Glomerular endothelial cell (primary cell): ENCODE results near the gene CCDC71. TPM values are rescaled to one million over a fixed set of nuclear protein-coding genes. Genes with fewer than 3 reads are reported as not detected.

Source experiments
- DNase-seq: peaks from one replicate; pipeline ENCODE4 v3.0.0-alpha.2; 2011; ENCODE audit warnings: low read depth, low spot score; ENCODE audit errors: extremely low read depth
- total RNA-seq: library from RNA; depleted of rRNA; stranded (reverse); fragments of >200 nt; gene quantifications from 2 replicates; pipeline ENCODE4 v1.2.3, GENCODE V29; 2015

CCDC71 gene
- total RNA-seq, 1 donor from 2014 or later = 40.8 TPM

GRCh38 chr3:49132437-49133225 lies 33.5 kb downstream of the CCDC71 start, which contains the start of gene LAMB2:
Gene LAMB2, minus strand, starts transcription at chr3:49133050. Its CDS starts 183 bp downstream, at chr3:49132867.
- peak; percentile 48 for DNase-seq

GRCh38 chr3:49132073-49132436 lies 34.1 kb downstream of the CCDC71 start:
- DNase-seq = no peak

DNA sequence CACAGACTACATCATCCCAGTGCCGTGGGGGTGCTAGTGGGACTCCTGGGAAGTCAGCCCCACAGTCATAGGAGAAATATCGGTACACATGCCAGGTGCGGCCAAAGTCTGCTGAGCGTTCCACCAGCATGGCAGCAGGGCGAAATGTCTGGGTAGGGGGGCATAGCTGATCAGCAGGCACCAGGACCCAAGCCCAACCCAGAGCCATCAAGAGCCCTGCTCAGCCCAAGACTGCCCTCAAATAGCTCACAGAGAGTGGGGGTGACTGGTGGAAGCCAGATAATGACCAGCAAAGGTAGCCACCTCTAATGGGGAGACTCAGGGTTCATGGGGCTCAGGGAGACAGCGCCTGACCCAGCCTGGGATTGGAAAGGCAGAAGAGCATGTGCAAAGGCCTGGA lies 34.6 kb downstream of the CCDC71 start:
- no peak for DNase-seq

DNA sequence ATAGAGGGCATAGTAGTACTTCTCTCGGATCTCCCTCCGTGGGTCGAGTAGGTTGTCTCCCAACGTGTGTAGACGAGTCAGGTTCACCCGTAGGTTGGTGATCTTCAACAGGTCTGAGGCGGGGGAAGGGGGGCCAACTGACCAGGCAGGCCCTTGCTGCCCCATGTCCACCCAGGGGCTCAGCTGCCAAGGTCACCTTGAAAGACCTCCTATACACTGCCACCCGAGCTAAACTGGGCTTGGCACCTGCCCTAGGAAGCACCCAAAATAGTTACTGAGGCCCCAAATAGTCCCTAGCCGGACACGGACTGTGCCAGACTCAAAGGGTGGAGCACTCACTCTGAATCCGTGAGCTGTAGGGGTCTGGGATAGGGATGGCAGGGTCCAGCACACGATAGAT lies 35.1 kb downstream of the CCDC71 start:
- no peak for DNase-seq

- no peak for DNase-seq
Observed at GRCh38 chr3:49124991-49125670, 41.0 kb downstream of the CCDC71 start.

GRCh38 chr3:49124203-49124602 lies 41.9 kb downstream of the CCDC71 start:
- DNase-seq = no peak

- no peak for DNase-seq
Observed at GRCh38 chr3:49123687-49124086, 42.4 kb downstream of the CCDC71 start.

DNA sequence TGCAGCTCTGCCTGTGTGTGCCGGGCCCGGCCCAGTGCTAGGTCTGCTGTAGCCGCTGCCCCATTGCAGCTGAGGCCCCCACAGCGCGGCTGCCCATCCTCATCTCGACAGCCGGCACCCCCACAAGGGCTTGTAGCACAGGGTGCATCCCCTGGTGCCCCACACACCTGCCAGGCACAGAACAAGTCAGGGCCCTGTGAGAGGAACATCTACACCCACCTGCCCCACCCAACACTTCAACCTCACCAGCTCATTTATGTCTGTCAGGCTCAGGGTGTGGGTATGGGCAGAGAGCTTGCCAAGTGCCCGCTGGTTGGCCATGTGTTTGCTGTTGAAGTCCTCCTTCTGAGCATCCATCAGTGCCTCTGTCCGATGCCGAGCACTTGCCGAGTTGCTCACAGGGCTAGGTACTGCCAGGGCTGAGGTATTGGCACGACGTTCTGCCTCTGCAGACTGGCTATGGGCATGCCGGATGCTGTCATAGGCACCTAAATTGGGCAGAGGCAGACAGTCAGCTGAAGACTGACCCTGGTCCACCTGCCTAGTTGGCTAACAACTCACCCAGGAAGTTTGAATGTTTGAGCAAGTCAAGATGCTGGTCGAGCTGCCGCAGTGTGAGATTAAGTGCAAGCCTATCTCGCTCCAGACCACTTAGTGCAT lies 43.1 kb downstream of the CCDC71 start:
- DNase-seq = no peak

DNA sequence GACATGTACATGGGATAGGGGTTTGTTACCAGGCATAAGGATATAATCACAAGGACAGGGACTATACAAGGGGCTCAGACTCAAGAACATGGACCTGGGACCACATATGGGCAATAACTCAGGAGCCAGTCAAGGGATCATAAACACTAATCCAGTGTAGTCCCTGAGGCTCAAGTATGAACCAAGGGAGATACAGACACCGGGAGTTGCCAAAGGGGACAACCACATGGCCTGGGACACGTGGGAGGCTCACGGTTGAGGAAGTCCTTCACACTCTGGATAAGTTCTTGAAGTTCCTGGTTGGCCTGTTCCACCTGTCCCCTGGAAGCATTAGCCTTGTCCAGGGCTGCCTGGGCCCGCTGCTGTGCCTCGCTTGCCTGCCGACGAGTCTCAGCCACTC lies 43.7 kb downstream of the CCDC71 start:
- no peak for DNase-seq

DNA sequence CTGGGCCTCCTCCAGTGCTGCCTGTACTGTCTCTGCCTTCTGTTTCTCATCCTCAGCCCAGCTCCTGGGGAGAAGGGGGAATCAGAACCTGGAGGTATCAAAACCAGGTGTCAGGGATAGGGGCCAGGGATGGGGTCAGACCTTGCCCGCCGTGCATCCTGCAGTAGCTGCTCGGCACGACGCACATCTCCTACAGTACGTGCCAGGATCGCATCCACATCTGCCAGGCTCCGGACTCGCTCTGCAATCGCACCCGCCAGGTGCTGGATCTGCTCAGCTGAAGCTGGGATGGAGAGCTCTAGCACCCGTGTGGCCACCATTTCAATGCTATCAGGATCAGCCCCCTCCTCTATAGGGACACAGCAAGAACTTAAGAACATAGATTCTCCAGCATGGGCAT lies 44.1 kb downstream of the CCDC71 start:
- DNase-seq = no peak

DNA sequence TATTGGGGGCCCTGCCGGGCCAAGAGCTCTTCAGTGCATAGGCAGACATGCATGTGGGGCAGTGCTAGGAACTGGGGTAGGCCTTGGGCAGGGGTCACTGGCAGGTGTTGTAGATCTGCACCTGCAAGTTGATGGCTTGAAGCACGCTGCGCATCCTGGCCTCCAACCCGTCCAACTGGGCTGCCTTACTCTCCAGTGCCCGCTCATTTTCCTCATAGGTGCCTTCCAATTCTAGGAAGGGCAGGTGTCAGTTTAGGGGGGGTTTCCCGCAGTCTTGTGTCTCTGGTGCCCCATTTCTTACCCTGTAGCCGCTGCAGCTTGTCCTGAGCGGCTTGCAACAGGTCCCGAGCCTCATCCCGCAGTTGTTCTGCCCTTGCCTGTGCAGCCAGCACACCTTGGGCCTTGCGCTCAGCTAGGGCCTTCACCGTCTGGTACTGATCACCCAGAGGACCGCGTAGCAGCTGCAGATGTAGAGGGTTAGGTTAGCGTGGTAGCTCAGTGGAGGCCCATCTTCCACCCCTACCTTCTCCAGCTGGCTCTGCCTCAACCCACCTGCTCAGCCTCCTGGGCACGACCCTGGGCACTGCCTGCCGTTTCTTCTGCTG lies 44.9 kb downstream of the CCDC71 start:
- no peak for DNase-seq

GRCh38 chr3:49120438-49121131 lies 45.5 kb downstream of the CCDC71 start, which contains the start of gene USP19:
Gene USP19, minus strand, starts transcription at chr3:49120823. Its CDS starts 1,678 bp downstream, at chr3:49119145.
- no peak for DNase-seq

- no peak for DNase-seq
Observed at GRCh38 chr3:49120096-49120437, 46.1 kb downstream of the CCDC71 start.

DNA sequence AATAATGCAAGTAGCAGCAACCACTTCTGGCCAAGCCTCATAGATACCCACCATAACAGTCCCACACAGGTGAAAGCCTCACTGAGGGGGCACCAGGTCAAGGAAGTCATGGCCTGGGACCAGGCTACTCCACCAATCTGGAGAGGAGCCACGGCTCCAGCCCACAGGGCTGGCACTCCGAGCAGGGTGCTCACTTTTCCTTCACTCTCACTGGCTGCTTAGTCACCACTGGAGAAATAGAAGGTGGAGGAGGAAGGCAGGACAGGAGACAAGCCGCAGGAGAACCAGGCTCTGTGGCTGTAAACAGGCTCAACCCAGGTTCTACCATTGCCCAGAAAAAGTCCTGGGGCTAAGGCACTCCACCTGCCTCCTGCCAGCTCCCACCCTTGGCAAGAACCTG lies 46.7 kb downstream of the CCDC71 start:
- DNase-seq = no peak

GRCh38 chr3:49119036-49119435 lies 47.1 kb downstream of the CCDC71 start:
- DNase-seq = no peak

Other genes with a start within 250 kb of the CCDC71 start
- gene ARIH2, start 247.5 kb downstream of the CCDC71 start, total RNA-seq = 55.5 and 64.3 TPM in 2 replicates
- gene P4HTM, start 176.1 kb downstream of the CCDC71 start, total RNA-seq = 32.9 and 42.2 TPM in 2 replicates
- 83.1 and 116 TPM in 2 replicates for gene WDR6, start 158.9 kb downstream of the CCDC71 start, total RNA-seq
- 35.2 and 70.1 TPM in 2 replicates for gene DALRD3, start 147.8 kb downstream of the CCDC71 start, total RNA-seq
- gene NDUFAF3, start 144.2 kb downstream of the CCDC71 start, total RNA-seq = 115 and 155 TPM in 2 replicates
- gene IMPDH2, start 136.9 kb downstream of the CCDC71 start, total RNA-seq = 123 and 185 TPM in 2 replicates
- gene QRICH1, start 72.3 kb downstream of the CCDC71 start, total RNA-seq = 73.8 and 205 TPM in 2 replicates
- 246 and 266 TPM in 2 replicates for gene QARS1, start 61.6 kb downstream of the CCDC71 start, total RNA-seq
- 37.7 and 43.1 TPM in 2 replicates for gene USP19, start 45.5 kb downstream of the CCDC71 start, total RNA-seq
- 1,071 and 1,381 TPM in 2 replicates for gene LAMB2, start 33.3 kb downstream of the CCDC71 start, total RNA-seq
- gene KLHDC8B, start 5.3 kb upstream of the CCDC71 start, total RNA-seq = 98.4 and 110 TPM in 2 replicates
- gene C3orf62, start 110.9 kb upstream of the CCDC71 start, total RNA-seq = 2.3 and 5.8 TPM in 2 replicates
- gene USP4, start 173.7 kb upstream of the CCDC71 start, total RNA-seq = 24.2 and 36.1 TPM in 2 replicates
- gene GPX1, start 192.0 kb upstream of the CCDC71 start, total RNA-seq = 607 and 731 TPM in 2 replicates
- 584 and 601 TPM in 2 replicates for gene RHOA, start 245.6 kb upstream of the CCDC71 start, total RNA-seq
- gene TCTA, start 246.1 kb upstream of the CCDC71 start, total RNA-seq = 18.4 and 28.7 TPM in 2 replicates